SK-N-DZ (cell line): ENCODE results near the gene NGF.

Experiments used
- DNase-seq: peaks from one replicate; pipeline ENCODE4 v3.0.0-alpha.2; 2015; ENCODE audit warnings: low spot score

NGF gene

DNA sequence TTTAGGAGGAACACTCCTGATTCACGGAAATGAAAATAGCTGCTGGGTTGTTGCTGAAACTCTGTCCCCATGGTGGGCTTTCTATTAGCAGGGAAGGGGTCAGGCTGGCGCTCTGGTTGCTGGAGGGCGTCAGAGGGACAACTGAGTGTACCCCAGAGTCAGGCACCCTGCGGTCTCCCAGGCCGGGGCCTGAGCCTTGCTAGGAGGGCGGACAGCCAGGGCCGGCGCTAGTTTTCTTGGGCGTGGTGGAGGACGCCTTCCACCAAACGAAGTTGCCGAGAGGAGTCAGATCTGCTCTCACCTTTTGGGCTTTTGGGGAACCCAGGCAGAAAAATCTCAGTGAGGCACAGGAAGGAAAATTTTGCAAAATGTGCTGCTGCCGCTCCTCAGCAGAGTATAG, 54.8 kb downstream of the NGF start:
- no peak for DNase-seq

DNA sequence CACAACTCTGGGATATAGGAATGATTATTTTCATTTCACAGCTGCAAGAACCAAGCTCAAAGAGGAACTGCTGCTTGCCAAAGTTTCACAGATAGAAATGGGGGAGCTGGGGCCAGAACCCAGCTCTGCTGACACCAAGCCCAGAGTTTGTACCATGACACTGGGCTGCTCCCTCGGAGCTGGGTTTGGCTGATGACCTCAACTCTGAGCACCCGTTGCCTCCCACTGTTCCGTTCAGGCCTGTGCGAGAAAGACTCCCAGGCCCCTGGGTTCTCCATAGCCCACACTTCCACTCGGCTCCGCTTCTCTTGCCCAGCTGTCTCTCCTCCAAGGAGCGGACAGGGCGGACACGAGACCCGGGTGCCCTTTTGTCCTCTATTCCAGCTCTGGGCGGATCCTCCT, 55.2 kb downstream of the NGF start:
- no peak for DNase-seq

DNA sequence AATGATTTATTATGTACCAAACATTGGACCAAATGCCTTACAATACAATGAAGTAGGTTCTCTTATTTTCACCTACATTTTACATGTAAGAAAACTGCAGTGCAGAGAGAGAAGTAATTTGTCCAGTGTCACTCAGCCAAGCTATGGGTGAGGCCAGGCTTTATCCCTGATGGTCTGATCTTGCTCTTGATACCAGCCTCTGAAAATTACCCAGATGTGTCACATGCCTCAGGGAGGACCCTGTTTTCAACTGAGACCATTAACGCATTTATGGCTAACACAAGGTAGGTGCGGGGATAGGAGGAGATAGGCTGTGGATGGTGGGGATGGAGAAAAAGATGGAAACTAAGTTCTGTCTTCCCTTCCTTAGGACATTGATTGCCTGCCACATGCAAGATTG, 56.9 kb downstream of the NGF start:
- no peak for DNase-seq

DNA sequence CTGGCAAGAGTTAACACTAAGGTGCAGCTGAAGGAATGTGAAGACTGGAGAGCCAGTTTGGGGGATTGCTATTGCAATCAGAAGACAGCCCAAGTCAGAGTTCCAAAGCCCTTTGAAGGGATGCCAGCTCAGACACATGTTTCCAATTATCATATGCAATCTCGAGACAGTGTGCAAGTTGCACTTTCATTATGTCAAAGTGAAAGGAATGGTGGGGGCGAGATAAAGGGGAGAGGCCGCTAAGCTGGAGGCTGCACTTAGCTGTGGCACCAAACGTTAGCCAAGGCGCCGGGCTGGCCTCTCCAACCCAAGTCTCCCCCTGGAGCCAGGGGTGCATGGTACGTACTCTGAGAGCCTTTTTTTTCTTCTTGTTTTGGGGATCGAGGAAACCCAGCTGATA, 58.0 kb downstream of the NGF start:
- DNase-seq, result no peak

DNA sequence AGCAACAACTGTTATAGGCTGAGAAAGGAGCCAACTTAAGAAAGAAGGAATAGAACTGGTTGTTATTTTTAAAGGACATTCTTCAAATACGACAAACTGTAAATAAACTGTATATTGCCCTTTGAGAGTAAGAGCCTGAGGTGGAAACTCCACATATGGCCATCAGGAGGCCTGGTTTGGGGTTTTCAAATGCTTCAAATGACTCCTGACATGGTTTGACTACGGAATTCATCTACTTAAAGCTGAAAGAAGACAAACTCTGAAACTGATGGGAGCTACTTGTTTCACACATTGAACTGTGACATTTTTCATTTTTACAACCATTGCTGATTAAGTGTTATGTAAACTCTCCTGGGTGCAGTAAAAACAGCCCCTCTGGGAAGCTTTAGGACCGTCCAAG, 59.8 kb downstream of the NGF start:
- DNase-seq, result no peak

DNA sequence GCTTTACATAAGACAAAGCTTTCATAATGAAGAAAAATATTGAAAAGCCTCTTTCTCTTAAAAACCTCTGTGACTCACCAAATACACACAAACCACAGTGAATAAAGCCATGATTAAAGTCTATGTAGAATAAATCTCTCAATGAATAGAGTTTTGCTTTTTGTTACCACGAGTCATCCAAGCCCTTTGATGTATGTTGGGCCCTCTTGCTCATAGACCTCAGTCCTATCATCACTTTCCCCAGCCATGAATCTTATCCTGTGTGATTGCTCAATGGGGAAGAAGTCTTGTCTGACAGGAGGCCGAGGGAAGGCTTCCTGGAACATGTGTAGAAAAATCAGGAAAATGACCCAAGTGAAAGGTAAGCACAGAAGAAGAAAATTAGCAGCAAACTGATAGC, 60.8 kb downstream of the NGF start:
- no peak for DNase-seq

DNA sequence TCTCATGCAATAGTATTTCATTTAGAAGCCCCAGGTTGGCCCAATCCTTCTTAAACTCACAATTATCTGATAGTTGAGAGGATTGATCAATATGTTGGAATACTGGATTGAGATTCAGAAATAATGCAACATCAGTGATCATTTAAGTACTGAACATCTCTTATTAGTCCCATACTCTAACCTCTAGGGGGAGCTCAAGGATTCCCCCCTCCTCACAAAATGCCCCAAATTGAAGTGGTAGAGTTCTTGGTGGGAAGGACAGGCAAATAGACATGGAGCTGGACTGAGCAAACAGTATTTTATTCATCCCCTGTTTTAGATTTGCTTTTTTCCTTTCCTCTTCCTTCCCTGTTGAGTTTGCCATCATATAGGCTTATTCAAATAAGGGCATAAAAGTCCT, 62.8 kb downstream of the NGF start:
- no peak for DNase-seq

DNA sequence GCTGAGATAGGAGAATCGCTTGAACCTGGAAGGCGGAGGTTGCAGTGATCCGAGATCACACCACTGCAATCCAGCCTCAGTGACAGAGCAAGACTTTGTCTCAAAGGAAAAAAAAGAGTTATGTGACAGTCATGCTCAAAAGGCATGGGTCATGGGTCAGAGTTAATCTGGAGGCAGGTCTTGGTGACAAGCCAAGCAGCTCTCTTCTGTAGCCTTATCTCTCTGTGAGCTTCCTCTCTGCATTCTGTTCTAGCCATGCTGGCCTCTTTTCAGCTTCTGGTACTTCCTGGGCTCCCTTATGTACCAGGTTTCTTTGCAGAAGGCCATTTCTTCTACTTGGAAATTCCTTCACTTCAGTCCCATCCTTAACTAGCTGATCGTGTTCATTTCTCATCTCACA, 63.6 kb downstream of the NGF start:
- no peak for DNase-seq

DNA sequence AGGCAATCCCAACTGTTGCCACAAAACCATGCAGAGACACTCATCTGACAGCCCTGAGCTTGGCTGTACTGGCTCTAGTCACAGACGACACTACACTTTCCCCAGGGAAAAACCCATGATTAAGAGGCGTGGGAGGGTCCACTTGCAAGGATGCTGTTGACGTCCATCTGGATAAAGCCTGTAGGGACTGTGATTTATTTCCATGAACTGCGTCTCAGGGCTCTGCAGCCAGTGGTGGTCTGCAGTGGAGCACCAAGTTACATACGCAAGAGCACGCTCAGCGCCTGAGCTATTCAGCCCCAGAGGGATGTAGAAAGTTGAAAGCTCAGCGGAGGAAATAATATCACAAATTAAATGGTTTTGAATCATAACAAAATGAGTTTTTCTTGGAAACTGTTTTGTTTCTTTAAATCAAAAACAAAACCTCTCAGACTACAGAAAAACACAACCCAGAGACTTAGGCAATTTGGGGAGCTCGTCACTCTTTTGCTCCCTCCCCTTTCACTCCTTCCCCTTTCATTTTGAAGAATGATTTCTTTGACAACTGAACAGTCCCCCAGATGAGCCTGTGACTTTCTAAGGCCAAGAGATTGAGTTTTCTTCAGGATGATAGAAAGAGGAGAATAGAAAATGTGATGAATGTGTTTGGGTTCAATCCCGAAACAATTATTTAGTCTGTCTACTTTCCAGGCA, 71.2 kb downstream of the NGF start:
- no peak for DNase-seq

DNA sequence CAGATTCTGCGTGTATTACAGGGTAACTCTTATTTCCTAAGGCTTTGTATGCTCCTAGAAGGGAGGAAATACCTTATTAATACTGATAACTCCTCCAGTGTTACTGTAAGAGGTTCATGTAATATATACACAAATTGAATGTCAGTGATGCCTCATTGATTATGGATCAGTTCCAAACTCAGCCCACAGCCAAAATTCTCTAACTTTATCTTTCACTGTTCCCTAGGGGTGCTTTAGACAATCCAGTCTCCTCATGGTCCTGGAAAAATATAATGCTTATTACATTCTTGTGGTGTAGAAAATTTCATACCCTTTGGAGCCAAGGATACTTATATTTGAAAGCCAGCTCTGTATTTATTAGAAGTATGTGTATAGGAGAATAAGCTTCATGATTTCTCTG, 73.0 kb downstream of the NGF start:
- no peak for DNase-seq

DNA sequence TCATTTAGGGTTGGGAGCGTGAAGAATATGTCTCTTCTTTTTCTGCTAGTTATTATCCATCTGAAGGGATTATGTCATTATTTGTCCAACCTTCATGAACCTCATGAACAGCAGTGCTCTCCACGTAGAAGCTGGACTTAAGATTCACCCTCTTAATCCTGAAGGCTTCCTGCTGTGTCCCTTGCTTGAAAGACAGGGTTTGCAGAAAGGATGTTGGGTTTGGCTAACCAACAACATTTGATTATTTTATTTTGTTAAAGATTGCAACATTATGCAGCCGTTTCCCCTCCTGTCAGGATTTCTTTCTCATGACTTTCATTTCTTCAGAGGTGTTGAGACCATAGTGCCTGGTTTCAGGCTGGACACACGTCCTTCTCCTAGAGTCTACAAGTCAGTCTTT, 75.2 kb downstream of the NGF start:
- DNase-seq, result no peak

DNA sequence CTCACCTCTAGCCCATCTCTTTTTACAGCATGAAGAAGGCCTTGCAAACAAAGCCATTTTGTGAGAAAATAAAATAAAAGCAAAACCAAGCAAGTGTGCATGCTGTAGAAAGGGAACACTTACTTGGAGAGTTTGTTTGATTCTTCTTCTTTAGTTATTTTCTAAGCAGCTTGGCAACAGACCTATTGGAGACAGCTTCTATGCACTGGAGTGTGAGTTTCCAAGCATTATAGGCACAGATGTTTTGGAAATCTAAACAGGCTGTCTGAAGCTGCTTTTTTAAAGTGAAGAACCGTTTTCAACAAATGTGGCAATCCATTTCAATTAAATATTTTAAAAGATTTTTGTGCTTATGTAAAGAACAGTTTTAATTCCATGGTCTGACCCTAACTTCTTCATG, 76.6 kb downstream of the NGF start:
- no peak for DNase-seq

DNA sequence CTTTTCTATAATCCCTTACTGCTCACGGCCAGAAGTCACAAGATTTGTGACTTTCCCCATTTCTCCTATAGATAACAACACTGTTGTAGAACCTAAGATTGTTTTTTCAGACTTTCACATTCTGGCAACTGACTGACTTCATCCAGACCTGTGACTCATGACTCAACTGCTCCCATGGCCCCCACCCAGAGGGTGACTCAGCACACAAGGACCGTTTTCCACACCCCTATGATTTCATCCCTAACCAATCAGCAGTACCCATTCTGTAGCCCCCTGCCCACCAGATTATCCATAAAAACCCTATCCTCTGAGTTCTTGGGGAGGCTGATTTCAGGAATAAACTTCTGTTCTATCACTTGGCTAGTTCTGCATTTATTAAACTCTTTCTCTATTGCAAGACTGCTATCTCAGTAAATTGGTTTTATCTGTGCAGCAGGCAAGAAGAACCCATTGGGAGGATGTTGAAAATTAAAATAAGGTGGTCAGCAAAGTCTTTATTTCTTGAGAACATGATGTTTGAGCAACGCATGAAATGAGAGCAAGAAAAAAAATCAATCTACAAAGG, 79.7 kb downstream of the NGF start:
- DNase-seq, result no peak

DNA sequence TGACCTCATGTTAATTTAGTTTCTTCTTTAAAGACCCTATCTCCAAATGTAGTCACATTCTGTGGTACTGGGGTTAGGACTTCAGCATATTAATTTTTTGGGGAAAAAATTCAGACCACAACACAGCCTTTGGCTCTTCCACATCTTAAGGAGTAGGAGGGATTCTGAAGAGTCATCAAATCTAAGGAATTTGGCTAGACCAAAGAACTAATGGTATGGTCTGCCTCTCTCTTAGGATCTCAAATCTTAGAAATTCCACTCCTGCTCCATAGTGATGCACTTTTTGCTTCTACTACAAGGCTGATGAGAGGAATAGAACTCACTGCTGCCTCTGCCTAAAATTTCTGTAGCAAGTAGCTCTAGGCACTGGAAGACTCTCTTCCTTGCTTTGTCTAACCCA, 80.5 kb downstream of the NGF start:
- DNase-seq, result no peak

DNA sequence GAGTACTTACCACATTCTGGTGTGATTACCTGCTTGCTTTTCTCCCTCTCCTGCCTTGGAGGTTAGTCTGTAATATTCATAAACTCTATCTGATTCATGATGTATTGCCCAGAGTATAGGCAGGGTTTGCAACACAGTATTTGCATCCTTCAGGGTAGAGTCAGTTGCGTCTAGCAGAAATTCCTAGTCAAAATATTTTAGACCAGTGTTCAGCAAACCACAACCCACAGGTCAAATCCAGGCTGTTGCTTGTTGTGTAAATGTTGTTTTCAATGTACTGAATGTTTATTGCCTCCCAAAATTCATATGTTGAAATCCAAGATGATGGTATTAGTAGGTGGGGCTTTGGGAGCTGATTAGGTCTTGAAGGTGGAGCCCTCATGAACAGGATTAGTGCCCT, 82.9 kb downstream of the NGF start:
- DNase-seq, result no peak

DNA sequence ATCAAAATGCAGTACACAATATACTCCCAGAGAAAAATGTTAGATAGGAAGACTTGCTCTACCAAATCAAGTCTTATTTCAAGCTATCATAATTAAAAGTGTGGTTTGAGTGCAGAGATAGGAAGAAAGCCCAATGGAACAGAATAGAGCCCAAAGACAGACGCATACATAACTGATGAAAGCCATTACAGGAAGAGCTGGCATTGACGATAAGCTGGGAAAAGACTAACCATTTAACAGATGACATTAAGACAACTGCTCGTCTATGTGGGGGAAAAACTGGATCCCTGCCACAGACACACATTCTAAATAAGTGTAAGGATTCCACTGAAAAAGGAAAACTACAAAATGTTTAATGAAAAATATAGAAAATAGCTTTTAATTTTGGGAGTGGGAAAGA, 85.5 kb downstream of the NGF start:
- DNase-seq, result no peak

DNA sequence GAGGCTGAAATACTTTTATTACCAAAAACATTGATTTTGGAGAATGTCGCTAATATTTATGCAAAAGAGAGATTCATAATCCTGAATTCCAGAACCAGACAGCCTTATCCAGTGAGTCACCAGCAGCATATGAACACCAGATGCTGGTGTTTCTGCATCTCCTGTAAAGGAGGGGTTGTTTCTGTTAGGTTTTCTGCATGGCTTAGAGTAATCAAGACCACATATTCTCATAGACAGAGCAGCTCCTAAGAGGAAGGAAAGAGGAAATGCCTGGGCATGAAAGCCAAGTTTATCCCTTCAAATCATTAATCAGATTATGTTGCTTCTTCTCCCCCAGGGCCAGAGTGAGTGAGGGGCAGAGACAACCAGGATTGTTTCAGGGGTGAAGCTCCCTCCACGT, 86.2 kb downstream of the NGF start:
- no peak for DNase-seq

DNA sequence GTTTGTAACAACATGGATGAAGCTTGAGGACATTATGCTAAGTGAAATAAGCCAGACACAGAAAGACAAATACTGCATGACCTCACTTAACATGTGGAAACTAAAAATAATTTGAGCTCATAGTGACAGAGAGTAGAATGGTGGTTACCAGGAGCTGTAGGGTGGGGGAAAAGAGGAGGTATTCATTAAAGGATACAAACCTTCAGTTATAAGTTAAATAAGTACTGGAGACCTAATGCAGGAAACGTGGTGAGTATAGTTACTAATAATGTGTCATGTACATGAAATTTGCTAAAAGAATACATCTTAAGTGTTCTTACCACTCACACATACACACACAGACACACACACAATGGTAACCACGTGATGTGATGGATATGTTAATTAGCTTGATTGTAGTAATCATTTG, 86.7 kb downstream of the NGF start:
- no peak for DNase-seq

DNA sequence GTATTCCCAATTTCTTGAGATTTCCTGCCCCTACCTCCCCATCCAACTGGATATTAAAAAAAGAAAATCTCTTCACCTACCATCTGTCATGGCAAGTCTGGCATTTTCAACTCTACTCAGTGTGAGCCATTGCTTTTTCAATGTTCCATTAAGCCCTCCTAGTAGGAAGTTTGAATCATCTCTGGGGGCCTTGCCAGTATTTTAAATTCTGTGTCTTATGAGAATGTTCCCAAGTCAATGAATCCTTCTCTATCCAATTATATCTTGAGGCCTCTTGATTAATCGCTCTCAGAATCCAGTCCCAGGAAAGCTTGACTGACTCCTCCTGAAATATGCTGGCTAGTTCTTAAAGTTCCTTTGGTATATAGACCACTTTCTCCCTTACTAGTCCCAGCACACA, 91.5 kb downstream of the NGF start:
- no peak for DNase-seq

DNA sequence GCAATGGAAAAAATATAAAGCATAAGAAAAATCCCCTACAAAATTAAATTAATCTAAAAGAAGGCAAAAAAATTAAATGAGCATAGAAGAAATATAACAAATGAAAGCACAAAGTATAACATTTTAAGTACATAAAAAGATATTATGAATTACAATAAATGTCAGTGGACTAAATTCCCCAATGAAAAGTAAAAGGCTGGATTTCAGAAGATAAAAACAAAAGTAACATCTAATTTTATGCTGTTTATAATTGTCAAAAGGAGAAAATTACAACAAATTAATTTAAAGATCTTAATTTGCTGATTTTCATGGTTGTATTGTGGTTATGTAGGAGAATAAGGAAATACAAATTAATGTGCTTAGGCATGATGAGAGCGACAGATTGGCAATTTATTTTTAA, 92.8 kb downstream of the NGF start:
- DNase-seq, result no peak

DNA sequence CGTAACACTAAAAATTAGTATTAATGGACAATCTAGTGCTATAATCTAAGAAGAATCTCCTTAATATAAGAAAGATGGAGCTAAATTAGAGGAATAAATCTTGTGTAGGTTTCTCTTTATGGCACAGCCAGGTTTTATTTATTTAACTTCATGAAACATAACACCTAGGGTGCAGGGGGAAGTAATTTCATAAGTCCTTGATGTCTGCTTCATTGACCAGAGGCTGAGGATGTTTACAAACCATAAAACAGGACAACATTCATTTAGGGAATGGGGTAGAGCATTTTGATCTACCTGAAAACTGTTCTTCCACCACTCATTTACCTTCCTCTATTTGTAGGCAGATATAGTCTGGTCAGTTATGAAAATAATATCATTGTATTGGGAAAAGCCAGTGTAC, 95.5 kb downstream of the NGF start:
- DNase-seq, result no peak

DNA sequence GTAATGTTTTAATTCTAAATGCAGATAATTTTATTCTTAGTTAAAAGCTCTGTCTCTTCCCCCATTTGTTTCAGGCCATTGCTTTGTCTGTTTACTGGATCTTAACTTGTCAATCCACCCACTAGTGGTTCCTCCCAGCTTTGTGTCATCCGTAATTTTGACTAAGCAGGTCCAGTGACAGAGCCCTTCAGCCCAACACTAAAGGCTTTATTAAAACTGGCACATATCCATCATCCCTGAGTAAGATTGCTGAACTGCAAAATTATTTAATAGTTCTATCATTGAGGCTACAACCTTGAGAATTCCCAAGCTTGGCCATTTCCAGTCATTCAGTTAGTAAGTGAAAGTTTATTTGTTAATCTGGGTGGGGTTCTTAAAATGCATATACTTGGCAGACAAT, 96.7 kb downstream of the NGF start:
- no peak for DNase-seq

DNA sequence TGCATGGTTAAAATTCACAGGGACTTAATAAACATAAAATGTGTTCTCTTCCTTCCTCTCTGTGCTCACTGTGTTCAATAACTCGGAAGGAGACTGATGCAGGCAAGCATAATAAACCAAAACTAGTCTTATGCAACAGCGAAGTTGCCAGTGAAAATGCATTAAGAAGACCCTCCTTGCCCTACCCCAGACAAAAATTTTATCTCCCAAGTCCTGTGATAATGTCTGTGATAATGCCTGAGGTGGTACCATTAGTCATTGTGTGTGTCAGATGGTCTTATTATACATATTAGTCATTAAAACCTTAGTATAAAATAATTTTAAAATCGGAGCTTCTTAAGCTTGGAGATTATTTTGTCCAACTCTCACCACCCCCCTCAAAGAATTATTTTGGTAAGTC, 97.8 kb downstream of the NGF start:
- no peak for DNase-seq

DNA sequence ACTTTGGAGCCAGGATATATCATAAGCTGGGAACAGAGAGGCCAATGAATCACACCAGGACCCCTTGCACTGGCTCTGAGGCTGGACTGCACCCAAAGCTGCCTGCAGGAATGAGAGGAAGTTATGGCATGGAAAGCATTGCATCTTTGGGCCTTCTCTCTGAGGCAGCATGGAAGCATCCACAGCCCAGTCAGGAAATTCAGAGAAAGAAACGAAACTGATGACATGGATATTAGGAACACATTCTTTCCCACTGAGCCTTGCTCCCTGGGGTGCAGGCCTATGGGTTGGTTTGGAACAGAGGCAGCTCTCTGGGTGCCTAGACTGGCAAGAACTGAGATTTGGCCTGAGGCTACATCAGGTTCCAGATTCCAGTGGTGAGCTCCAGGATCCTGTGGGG, 98.6 kb downstream of the NGF start:
- no peak for DNase-seq
